Adrenal gland (tissue), 12 donors: ENCODE data around the gene EHD3. TPM values are rescaled to one million over a fixed set of nuclear protein-coding genes. Genes with fewer than 3 reads are reported as not detected.

Source experiments
- DNase-seq, 7 donors: peaks; one replicate each; pipeline ENCODE4 v3.0.0-alpha.2; 2019 to 2020
- H3K27ac ChIP-seq, 5 donors: fragments of 200-600 bp; sonication (generic) in 4 of 5; 1 replicate in 3 of 5; 2 replicates in 2 of 5; pipeline versions ENCODE4 v1.5.1 to v1.8.0; 2016 to 2020; ENCODE audit warnings: mild to moderate bottlenecking in 1 of 5
- H3K27me3 ChIP-seq: fragments of 200-600 bp; 2 replicates; pipeline ENCODE4 v1.8.0; 2021
- H3K36me3 ChIP-seq, 2 donors: fragments of 200-600 bp; replicated peaks in 1 of 2; 1 replicate in 1 of 2; 2 replicates in 1 of 2; pipeline versions ENCODE4 v1.5.1 to v1.8.0; 2018 to 2022
- H3K4me1 ChIP-seq, 2 donors: fragments of 200-600 bp; replicated peaks in 1 of 2; 1 replicate in 1 of 2; 2 replicates in 1 of 2; pipeline versions ENCODE4 v1.5.1 to v1.8.0; 2018 to 2021
- H3K4me3 ChIP-seq, 4 donors: fragments of 200-600 bp; sonication (generic) in 3 of 4; one replicate each; pipeline ENCODE4 v1.5.1; 2016 to 2018
- H3K9me3 ChIP-seq, 3 donors: fragments of 200-600 bp; sonication (generic) in 1 of 3; replicated peaks in 1 of 3; 1 replicate in 2 of 3; 2 replicates in 1 of 3; pipeline versions ENCODE4 v1.5.1 to v1.8.0; 2016 to 2021
- CTCF ChIP-seq, 6 experiments: fragments of 450-650 bp in 4 of 6; fragments of 200-600 bp in 2 of 6; sonication (generic) in 1 of 6; IDR thresholded peaks; 1 replicate in 5 of 6; 2 replicates in 1 of 6; pipeline versions ENCODE4 v1.5.1 to v1.8.0; 2016 to 2021; ENCODE audit warnings: antibody characterized with exemption in 6 of 6, mild to moderate bottlenecking in 2 of 6, moderate library complexity in 1 of 6
- POLR2A ChIP-seq, 2 donors: fragments of 450-650 bp; IDR thresholded peaks; one replicate each; pipeline ENCODE4 v1.6.1; 2017; ENCODE audit warnings: antibody characterized with exemption in 2 of 2, mild to moderate bottlenecking in 2 of 2, moderate library complexity in 1 of 2
- WGBS, 4 donors: extraction: QIAGEN DNeasy Blood & Tissue Kit in 2 of 4; methylation state at CpG; one replicate each; pipeline versions ENCODE4 v1.1.5 to v1.1.7; 2013 to 2017; 5-methylcytosine and 5-hydroxymethylcytosine counted together
- intact Hi-C, 2 donors: fragments of 100-400 bp; cut with DNase I; formaldehyde crosslinking; loops; one replicate each; pipeline versions ENCODE4 v1.14.1 to v1.15.0; 2022 to 2023
- polyA plus RNA-seq, 3 donors: library from polyadenylated mRNA; stranded (reverse); fragments of 200-250 nt in 2 of 3; fragments of 350-450 nt in 1 of 3; fragmentation: Illumina TruSeq in 1 of 3; extraction: RNeasy Lipid Tissue Mini Kit (QIAGEN cat#74804) in 1 of 3; gene quantifications; one replicate each; pipeline ENCODE4 v1.2.3, GENCODE V29; 2013 to 2014
- total RNA-seq, 9 donors: library from RNA; depleted of rRNA in 4 of 9; stranded (reverse); fragments of >200 nt in 4 of 9; fragments of 120-200 nt in 1 of 9; fragmentation: NEBNext Ultra II Directional in 1 of 9; extraction: Animal tissue kit (Norgen Biotek cat#: 25700) in 1 of 9; gene quantifications; one replicate each; pipeline versions ENCODE4 v1.1.0 to v1.2.4, GENCODE V29; 2013 to 2023
- donor health status: healthy with polysubstance abuse.
- donor health status: Bipolar disorder and iron deficiency.
- donor health status: DM: yes; HTN: yes; CAD: no.
- donor health status: DM: no; HTN: no; CAD: no.
- donor health status: DM: no; HTN: no; CAD: no.
- donor health status: DM: yes; HTN: yes; CAD: no.

EHD3 gene
- total and polyA plus RNA-seq, 12 donors, result 4.6 to 51.9 (median 22.3) TPM

DNA sequence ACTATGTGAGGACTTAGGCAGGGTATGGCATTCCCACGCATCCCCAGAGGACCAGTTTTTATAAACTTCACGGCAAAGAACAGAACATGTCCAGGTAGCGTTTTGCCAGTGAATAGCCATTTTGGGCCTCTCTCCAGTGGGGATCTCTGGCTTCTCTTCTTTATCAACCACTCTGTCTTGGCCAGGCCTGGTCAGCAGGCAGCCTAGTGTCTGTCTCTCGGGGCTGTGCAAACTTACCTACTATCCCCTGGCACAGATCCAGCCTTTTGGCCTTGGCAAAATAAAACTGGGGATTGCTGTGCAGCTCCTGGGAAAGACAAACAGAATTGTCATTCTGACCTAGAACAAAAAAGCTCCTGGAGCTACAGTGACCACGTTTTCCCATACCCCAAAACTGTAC is 31.1 kb upstream of the EHD3 start:
- Histone ChIP-seq H3K9me3 (no peaks in the 10 kb centered on the region), H3K4me3 (no peak overlapping the region), H3K36me3 (no peaks in the 10 kb centered on the region), H3K27me3 (no peaks in the 10 kb centered on the region), H3K27ac (no peak overlapping the region), H3K4me1 (no peaks in the 10 kb centered on the region)
- no peak for TF ChIP-seq POLR2A (IDR thresholded peaks at IDR 0.05)
- no peak for TF ChIP-seq CTCF (IDR thresholded peaks at IDR 0.05)
- intact Hi-C loops, result no loop called here
- no peak for DNase-seq
- WGBS, 4 donors, result 69 to 82% (median 72%) methylated on average over 5 of the region's 5 CpGs

GRCh38 chr2:31203916-31204315 is 30.0 kb upstream of the EHD3 start:
- H3K36me3 ChIP-seq, result no peaks in the 10 kb centered on the region
- H3K4me1 ChIP-seq, result no peaks in the 10 kb centered on the region
- intact Hi-C loops, result no loop called here
- no peaks in the 10 kb centered on the region for H3K27me3 ChIP-seq
- no peak for DNase-seq
- no peak for TF ChIP-seq POLR2A (IDR thresholded peaks at IDR 0.05)
- no peak for TF ChIP-seq CTCF (IDR thresholded peaks at IDR 0.05)
- H3K9me3 ChIP-seq, result no peaks in the 10 kb centered on the region
- no peak overlapping the region for H3K27ac ChIP-seq
- H3K4me3 ChIP-seq, result no peak overlapping the region

DNA sequence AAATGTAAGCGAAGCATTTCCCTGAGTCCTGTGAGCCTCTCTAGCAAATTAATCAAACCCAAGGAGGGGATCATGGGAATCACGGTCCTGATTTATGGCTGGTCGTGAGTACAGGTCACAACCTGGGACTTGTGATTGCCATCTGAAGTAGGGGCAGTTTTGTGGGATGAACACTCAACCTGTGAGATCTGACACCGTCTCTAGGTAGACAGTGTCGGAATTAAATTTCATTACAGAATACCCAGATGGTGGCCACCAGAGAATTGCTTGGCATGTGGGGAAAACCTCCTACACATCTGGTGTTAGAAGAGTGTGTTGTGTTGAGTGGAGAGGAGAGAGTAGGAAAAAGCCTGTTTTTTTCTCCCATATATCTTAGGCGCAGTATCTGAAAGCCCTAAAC is 29.2 kb upstream of the EHD3 start:
- Histone ChIP-seq H3K9me3 (no peaks in the 10 kb centered on the region), H3K4me3 (no peak overlapping the region), H3K4me1 (no peaks in the 10 kb centered on the region), H3K27ac (no peak overlapping the region), H3K27me3 (no peaks in the 10 kb centered on the region), H3K36me3 (no peaks in the 10 kb centered on the region)
- TF ChIP-seq CTCF (IDR thresholded peaks at IDR 0.05), result no peak
- TF ChIP-seq POLR2A (IDR thresholded peaks at IDR 0.05), result no peak
- DNase-seq, result no peak
- intact Hi-C loops, result no loop called here
- WGBS, 4 donors, result 67 to 81% (median 73%) methylated on average over 6 of the region's 6 CpGs

GRCh38 chr2:31205186-31205585 is 28.8 kb upstream of the EHD3 start:
- Histone ChIP-seq H3K4me3 (no peak overlapping the region), H3K9me3 (no peaks in the 10 kb centered on the region), H3K36me3 (no peaks in the 10 kb centered on the region), H3K4me1 (no peaks in the 10 kb centered on the region), H3K27me3 (no peaks in the 10 kb centered on the region), H3K27ac (no peak overlapping the region)
- intact Hi-C loops, result no loop called here
- 70 to 82% (median 74%) methylated on average over 7 to 9 of the region's 9 CpGs for WGBS, 4 donors
- no peak for DNase-seq
- TF ChIP-seq POLR2A (IDR thresholded peaks at IDR 0.05) (no peak), CTCF (IDR thresholded peaks at IDR 0.05) (no peak)
